H1 (cell line): ENCODE measurements around the gene SEMA7A. TPM values are rescaled to one million over a fixed set of nuclear protein-coding genes. Genes with fewer than 3 reads are reported as not detected.
A peak's percentile ranks its signal among the peaks of the same experiment; 100 is the strongest.

Source experiments
- CTCF ChIA-PET: fragments of 300-600 bp; sonication (Branson Sonifier 250); formaldehyde crosslinking; loops from one replicate; lab custom pipeline; 2021; ENCODE audit not compliant: partially characterized antibody; lab: Charles Lee
- POLR2A ChIA-PET: fragments of 300-600 bp; sonication (Branson Sonifier 250); formaldehyde crosslinking; loops from one replicate; lab custom pipeline; 2021; ENCODE audit warnings: inconsistent platforms; ENCODE audit not compliant: partially characterized antibody; lab: Charles Lee
- DNase-seq, 2 experiments: peaks; one replicate each; pipeline versions ENCODE4 v3.0.0 to v3.0.0-alpha.2; 2010 to 2022; ENCODE audit warnings: low spot score in 2 of 2, low read depth in 1 of 2, mixed read lengths in 1 of 2
- FAIRE-seq: peaks from 2 replicates; lab custom pipeline; 2011; peaks lifted over from hg19 to GRCh38; lab: Jason Lieb, UNC
- H2AFZ ChIP-seq: 2 replicates; pipeline ENCODE4 v1.8.1; 2012; ENCODE audit warnings: low read length, inconsistent platforms
- H2AK5ac ChIP-seq: 2 replicates; pipeline ENCODE4 v1.6.1; 2013; ENCODE audit warnings: low read depth, low read length
- H2BK120ac ChIP-seq: replicated peaks from 2 replicates; pipeline ENCODE3; 2013; ENCODE audit warnings: low read depth, low read length, inconsistent platforms
- H2BK12ac ChIP-seq: 2 replicates; pipeline ENCODE4 v1.6.1; 2013; ENCODE audit warnings: low read depth, low read length
- H2BK15ac ChIP-seq: 2 replicates; pipeline ENCODE4 v1.6.1; 2013; ENCODE audit warnings: low read length
- H2BK20ac ChIP-seq: 2 replicates; pipeline ENCODE4 v1.6.1; 2013; ENCODE audit warnings: low read length
- H2BK5ac ChIP-seq: 2 replicates; pipeline ENCODE4 v1.6.1; 2013; ENCODE audit warnings: low read depth, low read length
- H3K14ac ChIP-seq: 2 replicates; pipeline ENCODE4 v1.6.1; 2013; ENCODE audit warnings: inconsistent platforms; ENCODE audit not compliant: insufficient read length
- H3K18ac ChIP-seq: 2 replicates; pipeline ENCODE4 v1.6.1; 2013; ENCODE audit warnings: low read length; ENCODE audit errors: extremely low read depth
- H3K23ac ChIP-seq: 2 replicates; pipeline ENCODE4 v1.6.1; 2013; ENCODE audit warnings: inconsistent platforms; ENCODE audit not compliant: insufficient read length
- H3K23me2 ChIP-seq: 2 replicates; pipeline ENCODE4 v1.6.1; 2013; ENCODE audit warnings: low read depth, low read length
- H3K27ac ChIP-seq: 2 replicates; pipeline ENCODE4 v1.6.1; 2011; ENCODE audit warnings: low read depth, low read length, inconsistent platforms
- H3K27me3 ChIP-seq, 4 experiments: replicated peaks in 1 of 4; 1 replicate in 1 of 4; 2 replicates in 3 of 4; pipeline versions ENCODE4 v1.6.1 to v1.8.1; 2011 to 2013; ENCODE audit warnings: low read length in 3 of 4, mild to moderate bottlenecking in 3 of 4, inconsistent platforms in 2 of 4, mixed read lengths in 2 of 4, moderate library complexity in 1 of 4; ENCODE audit not compliant: control insufficient read depth in 3 of 4, insufficient read depth in 3 of 4; ENCODE audit errors: extremely low read depth in 1 of 4
- H3K36me3 ChIP-seq, 4 experiments: 2 replicates each; pipeline versions ENCODE4 v1.6.1 to v1.8.1; 2011 to 2013; ENCODE audit warnings: mild to moderate bottlenecking in 4 of 4, low read length in 3 of 4, moderate library complexity in 2 of 4, control low read depth in 1 of 4, inconsistent platforms in 1 of 4; ENCODE audit not compliant: insufficient read depth in 4 of 4, control insufficient read depth in 2 of 4
- H3K4ac ChIP-seq: replicated peaks from 2 replicates; pipeline ENCODE3; 2013; ENCODE audit warnings: low read length, low read depth, mixed read lengths, inconsistent platforms; ENCODE audit not compliant: insufficient read length
- H3K4me1 ChIP-seq, 4 experiments: replicated peaks in 1 of 4; 1 replicate in 1 of 4; 2 replicates in 3 of 4; pipeline versions ENCODE4 v1.6.1 to v1.8.1; 2011 to 2013; ENCODE audit warnings: low read length in 3 of 4, inconsistent platforms in 2 of 4, mixed read lengths in 1 of 4; ENCODE audit not compliant: insufficient read depth in 4 of 4, control insufficient read depth in 3 of 4
- H3K4me2 ChIP-seq, 2 experiments: 2 replicates each; pipeline versions ENCODE4 v1.6.1 to v1.8.1; 2011 to 2013; ENCODE audit warnings: low read depth in 2 of 2, low read length in 2 of 2, control low read depth in 1 of 2, inconsistent platforms in 1 of 2, mild to moderate bottlenecking in 1 of 2; ENCODE audit not compliant: insufficient read depth in 1 of 2
- H3K4me3 ChIP-seq, 4 experiments: fragments of 200-600, 300-600 bp in 1 of 4; sonication (generic), shearing (Covaris generic), sonication (Bioruptor Twin) in 1 of 4; 2 replicates each; pipeline versions ENCODE4 v1.5.1 to v1.8.1; 2011 to 2016; ENCODE audit warnings: low read length in 4 of 4, low read depth in 3 of 4, control low read depth in 2 of 4, inconsistent platforms in 2 of 4, mild to moderate bottlenecking in 2 of 4, mixed read lengths in 1 of 4, moderate library complexity in 1 of 4; ENCODE audit not compliant: insufficient read depth in 2 of 4; ENCODE audit errors: extremely low read depth in 1 of 4
- H3K56ac ChIP-seq: replicated peaks from 2 replicates; pipeline ENCODE3; 2013; ENCODE audit warnings: low read depth, mild to moderate bottlenecking, mixed read lengths, low read length, inconsistent platforms; ENCODE audit not compliant: insufficient read length
- H3K79me1 ChIP-seq: 2 replicates; pipeline ENCODE4 v1.6.1; 2013; ENCODE audit warnings: low read depth, low read length, control low read depth
- H3K79me2 ChIP-seq, 2 experiments: 2 replicates each; pipeline versions ENCODE4 v1.6.1 to v1.8.1; 2012 to 2013; ENCODE audit warnings: low read length in 2 of 2, mild to moderate bottlenecking in 2 of 2, inconsistent platforms in 1 of 2; ENCODE audit not compliant: insufficient read depth in 2 of 2, control insufficient read depth in 1 of 2
- H3K9ac ChIP-seq, 4 experiments: replicated peaks in 1 of 4; 1 replicate in 1 of 4; 2 replicates in 3 of 4; pipeline versions ENCODE4 v1.6.1 to v1.8.1; 2011 to 2013; ENCODE audit warnings: low read depth in 3 of 4, low read length in 3 of 4, control low read depth in 2 of 4, mild to moderate bottlenecking in 2 of 4, moderate library complexity in 2 of 4, inconsistent platforms in 1 of 4; ENCODE audit errors: extremely low read depth in 1 of 4
- H3K9me3 ChIP-seq, 2 experiments: 2 replicates each; pipeline versions ENCODE4 v1.6.1 to v1.8.1; 2012 to 2013; ENCODE audit warnings: mild to moderate bottlenecking in 2 of 2, moderate library complexity in 2 of 2, control low read depth in 1 of 2, inconsistent platforms in 1 of 2, low read depth in 1 of 2, low read length in 1 of 2, mixed read lengths in 1 of 2; ENCODE audit not compliant: insufficient read depth in 2 of 2
- H4K20me1 ChIP-seq, 2 experiments: replicated peaks in 1 of 2; 2 replicates each; pipeline versions ENCODE3 to v1.8.1; 2011 to 2013; ENCODE audit warnings: inconsistent platforms in 2 of 2, low read length in 2 of 2, mild to moderate bottlenecking in 1 of 2; ENCODE audit not compliant: insufficient read depth in 2 of 2, control insufficient read depth in 1 of 2
- H4K5ac ChIP-seq: 2 replicates; pipeline ENCODE4 v1.6.1; 2013; ENCODE audit warnings: low read length, low read depth, mixed read lengths, inconsistent platforms; ENCODE audit not compliant: insufficient read length
- H4K8ac ChIP-seq: 2 replicates; pipeline ENCODE4 v1.8.0; 2013; ENCODE audit warnings: mild to moderate bottlenecking, moderate library complexity, low read length, inconsistent platforms; ENCODE audit not compliant: insufficient read depth; ENCODE audit errors: extremely low read depth
- H4K91ac ChIP-seq: replicated peaks from 2 replicates; pipeline ENCODE3; 2013; ENCODE audit warnings: low read length, mixed read lengths, inconsistent platforms; ENCODE audit not compliant: insufficient read length
- SIN3A ChIP-seq, 2 experiments: IDR thresholded peaks in 1 of 2; conservative IDR thresholded peaks in 1 of 2; 2 replicates each; pipeline ENCODE4 v1.6.1; 2011 to 2012; ENCODE audit warnings: low read length in 2 of 2, improper control_type of control experiment in 1 of 2, low read depth in 1 of 2, mild to moderate bottlenecking in 1 of 2
- WGBS, 2 experiments: shearing (Covaris generic) in 1 of 2; methylation state at CpG; one replicate each; pipeline versions ENCODE4 v1.1.6 to v1.1.7; 2013 to 2015; ENCODE audit warnings: low lambda C conversion rate in 2 of 2, mixed read lengths in 2 of 2, inconsistent platforms in 1 of 2, low coverage in 1 of 2, missing lambda C conversion rate in 1 of 2; ENCODE audit not compliant: insufficient replicate concordance in 2 of 2, insufficient coverage in 1 of 2, insufficient read length in 1 of 2; ENCODE audit errors: extremely low coverage in 1 of 2, missing lambda C conversion rate in 1 of 2; 5-methylcytosine and 5-hydroxymethylcytosine counted together
- polyA plus RNA-seq, 7 experiments: library from polyadenylated mRNA; depleted of rRNA in 3 of 7; stranded (reverse) in 5 of 7; unstranded in 2 of 7; fragments of >200 nt in 5 of 7; fragments of 200-250 nt in 2 of 7; gene quantifications; 1 replicate in 5 of 7; 2 replicates in 1 of 7; 4 replicates in 1 of 7; pipeline versions ENCODE4 v1.2.1 to v1.2.3, GENCODE V29; 2011 to 2013; ENCODE audit warnings: missing spikeins in 2 of 7, mixed read lengths in 2 of 7
- total RNA-seq: library from RNA; stranded (reverse); fragmentation: NEBNext Ultra II Directional; extraction: Animal tissue kit (Norgen Biotek cat#: 25700); gene quantifications from 2 replicates; pipeline ENCODE4 v1.2.1, GENCODE V29; 2021

SEMA7A gene
- total and polyA plus RNA-seq, 2 of the 8 experiments (the other 6 are each of a cell fraction or from before 2014, with no cell fraction given), result 10.7 to 15.0 TPM

DNA sequence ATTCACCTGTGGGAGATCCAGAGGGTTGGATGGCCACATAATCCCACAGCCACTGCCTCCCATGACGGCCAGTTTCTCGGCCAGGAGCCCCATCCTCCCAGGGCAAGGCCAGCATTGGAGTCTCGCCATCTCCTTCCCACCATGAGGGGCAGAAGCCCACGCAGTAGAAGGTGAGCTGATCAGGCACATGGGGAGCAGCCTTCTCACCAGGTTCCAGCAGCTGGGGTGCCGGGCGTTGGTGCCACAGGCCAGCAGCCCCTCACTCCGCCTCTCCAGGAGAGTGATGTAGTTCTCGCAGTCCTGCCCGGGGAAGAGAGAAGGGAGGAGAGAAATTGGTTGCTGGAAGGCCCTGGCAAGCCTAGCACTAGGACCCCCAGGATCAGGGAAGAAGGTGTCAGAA, 16.1 kb downstream of the SEMA7A start:
- peaks cover 3% of the 10 kb centered on the region; the same call in 1 of the 2 replicates for H3K23me2 ChIP-seq
- H3K9ac ChIP-seq, result no peak overlapping the region
- H2BK120ac ChIP-seq, result no peak overlapping the region
- no peaks in the 10 kb centered on the region for H3K9me3 ChIP-seq
- ChIA-PET CTCF (interaction anchor here (0.7 to 41.3 kb wide), 7 partner anchors 9 to 38 kb away, joined by 3 to 1311 read pairs (median 4); partner anchors contain the start of gene CYP11A1), POLR2A (interaction anchor here (0.9 to 1.7 kb wide), 2 partner anchors 14 to 128 kb away, joined by 3 to 5 read pairs; no protein-coding TSS in a partner anchor)
- no peak for DNase-seq
- no peak overlapping the region for H2AK5ac ChIP-seq
- H2BK5ac ChIP-seq, result no peak overlapping the region
- TF ChIP-seq SIN3A (conservative IDR thresholded peaks at IDR 0.05 in 1 of 2, IDR thresholded peaks at IDR 0.05 in 1 of 2; ENCODE audit: low read depth in 1 of 2, low read length in 2 of 2), result no peak
- TF ChIP-seq, all 59 proteins: peak for 0
- FAIRE-seq, result no peak
- H3K79me2 ChIP-seq, result 0 out of 4 replicates have a peak, but pooled peaks cover 0 to 6% of the 10 kb centered on the region in 2 experiments
- H4K8ac ChIP-seq, result peak overlapping the region; percentile 7; the same call in 1 of the 2 replicates
- no peak overlapping the region for H2BK15ac ChIP-seq
- WGBS, 2 experiments, result 84% methylated on average over 8 of the region's 9 CpGs; no CpG with 5 or more reads in 1 of the 2 experiments
- H3K79me1 ChIP-seq, result peaks cover 9% of the 10 kb centered on the region
- H3K23ac ChIP-seq, result no peak overlapping the region
- H2AFZ ChIP-seq, result no peak overlapping the region
- no peak overlapping the region for H3K4me3 ChIP-seq
- H3K4me1 ChIP-seq, result peaks cover 0 to 20% (median 11%) of the 10 kb centered on the region in 4 experiments; a peak in 6 of 7 replicates
- H3K18ac ChIP-seq, result no peak overlapping the region
- no peak overlapping the region for H4K91ac ChIP-seq
- H3K27ac ChIP-seq, result no peak overlapping the region
- no peak overlapping the region for H3K14ac ChIP-seq
- H3K36me3 ChIP-seq, result peaks cover 0 to 7% (median under 1%) of the 10 kb centered on the region in 4 experiments; a peak in 3 of 8 replicates
- H2BK20ac ChIP-seq, result no peak overlapping the region
- no peak overlapping the region for H4K5ac ChIP-seq
- no peak overlapping the region for H2BK12ac ChIP-seq
- peaks cover 6 to 13% of the 10 kb centered on the region in 2 experiments for H4K20me1 ChIP-seq
- no peak overlapping the region for H3K56ac ChIP-seq
- H3K4me2 ChIP-seq, result no peak overlapping the region
- H3K4ac ChIP-seq, result no peak overlapping the region
- H3K27me3 ChIP-seq, result no peaks in the 10 kb centered on the region
